Osteocyte (in vitro differentiated cells): ENCODE data around the gene ACSF3. TPM values are rescaled to one million over a fixed set of nuclear protein-coding genes. Genes with fewer than 3 reads are reported as not detected.

Source experiments
- DNase-seq: peaks from one replicate; pipeline ENCODE4 v3.0.0; 2021; ENCODE audit warnings: mixed read lengths; ENCODE audit not compliant: unreplicated experiment; ENCODE audit errors: extremely low spot score
- H3K27ac Mint-ChIP-seq: one replicate; pipeline ENCODE4 v1.8.0; 2021; ENCODE audit warnings: mild to moderate bottlenecking, mixed read lengths; ENCODE audit not compliant: unreplicated experiment
- H3K27me3 Mint-ChIP-seq: one replicate; pipeline ENCODE4 v1.8.0; 2021; ENCODE audit warnings: mixed read lengths; ENCODE audit not compliant: unreplicated experiment
- H3K36me3 Mint-ChIP-seq: one replicate; pipeline ENCODE4 v1.8.0; 2021; ENCODE audit warnings: mixed read lengths; ENCODE audit not compliant: unreplicated experiment
- H3K4me1 Mint-ChIP-seq: one replicate; pipeline ENCODE4 v1.8.0; 2021; ENCODE audit warnings: mixed read lengths; ENCODE audit not compliant: unreplicated experiment
- H3K4me3 Mint-ChIP-seq: one replicate; pipeline ENCODE4 v1.8.0; 2021; ENCODE audit warnings: mild to moderate bottlenecking, moderate library complexity, mixed read lengths; ENCODE audit not compliant: unreplicated experiment
- H3K9me3 Mint-ChIP-seq: one replicate; pipeline ENCODE4 v1.8.0; 2021; ENCODE audit warnings: mixed read lengths; ENCODE audit not compliant: unreplicated experiment
- CTCF ChIP-seq: fragments of 200-600 bp; sonication (generic); IDR thresholded peaks from 2 replicates; pipeline ENCODE4 v1.5.0; 2021; ENCODE audit warnings: antibody characterized with exemption, mild to moderate bottlenecking, moderate library complexity
- total RNA-seq: library from RNA; stranded (reverse); gene quantifications from 2 replicates; pipeline ENCODE4 v1.2.1, GENCODE V29; 2021

The ACSF3 gene
- total RNA-seq, 1 donor from 2014 or later = 33.5 TPM

- no peaks in the 10 kb centered on the region for H3K9me3 Mint-ChIP-seq
- H3K27ac Mint-ChIP-seq = no peak overlapping the region
- H3K4me1 Mint-ChIP-seq = peaks cover 6% of the 10 kb centered on the region
- no peak for DNase-seq
- no peak for TF ChIP-seq CTCF
- peaks cover 30% of the 10 kb centered on the region for H3K36me3 Mint-ChIP-seq
- H3K27me3 Mint-ChIP-seq = no peaks in the 10 kb centered on the region
- H3K4me3 Mint-ChIP-seq = no peak overlapping the region
Measured at GRCh38 chr16:89102041-89102471, 8.4 kb downstream of the ACSF3 start.

- peaks cover 2% of the 10 kb centered on the region for H3K4me1 Mint-ChIP-seq
- no peak overlapping the region for H3K4me3 Mint-ChIP-seq
- no peaks in the 10 kb centered on the region for H3K9me3 Mint-ChIP-seq
- no peak overlapping the region for H3K27ac Mint-ChIP-seq
- H3K36me3 Mint-ChIP-seq = peaks cover 34% of the 10 kb centered on the region
- no peak for TF ChIP-seq CTCF
- DNase-seq = no peak
- H3K27me3 Mint-ChIP-seq = no peaks in the 10 kb centered on the region
Measured at GRCh38 chr16:89102481-89103073, 8.9 kb downstream of the ACSF3 start.

- no peak for DNase-seq
- Mint-ChIP-seq H3K27me3 (no peaks in the 10 kb centered on the region), H3K9me3 (no peaks in the 10 kb centered on the region), H3K4me3 (no peak overlapping the region), H3K4me1 (peaks cover 1% of the 10 kb centered on the region), H3K36me3 (peaks cover 37% of the 10 kb centered on the region), H3K27ac (no peak overlapping the region)
- TF ChIP-seq CTCF = no peak
Measured at GRCh38 chr16:89103156-89103555, 9.5 kb downstream of the ACSF3 start.

- no peak for TF ChIP-seq CTCF
- Mint-ChIP-seq H3K4me3 (no peak overlapping the region), H3K27me3 (no peaks in the 10 kb centered on the region), H3K27ac (no peak overlapping the region), H3K9me3 (no peaks in the 10 kb centered on the region), H3K4me1 (no peaks in the 10 kb centered on the region), H3K36me3 (peaks cover 42% of the 10 kb centered on the region)
- DNase-seq = no peak
Measured at GRCh38 chr16:89103781-89104180, 10.1 kb downstream of the ACSF3 start.

GRCh38 chr16:89104303-89104702 lies 10.7 kb downstream of the ACSF3 start:
- Mint-ChIP-seq H3K27me3 (no peaks in the 10 kb centered on the region), H3K9me3 (no peaks in the 10 kb centered on the region), H3K36me3 (peaks cover 42% of the 10 kb centered on the region), H3K4me3 (no peak overlapping the region), H3K27ac (no peak overlapping the region), H3K4me1 (no peaks in the 10 kb centered on the region)
- no peak for TF ChIP-seq CTCF
- no peak for DNase-seq
